SK-N-SH (cell line): Measurements from ENCODE around the gene SPINK8. TPM values are rescaled to one million over a fixed set of nuclear protein-coding genes. Genes with fewer than 3 reads are reported as not detected.

Experiments used
- CTCF ChIA-PET: fragments of 300-600, 350-600 bp; formaldehyde crosslinking; extraction: SDS; loops from one replicate; lab custom pipeline; 2021; lab: Yijun Ruan, JAX
- POLR2A ChIA-PET: fragments of 350-600 bp; sonication (Branson Sonifier 250); formaldehyde crosslinking; extraction: SDS; loops from one replicate; lab custom pipeline; 2020; ENCODE audit warnings: antibody characterized with exemption, inconsistent platforms; lab: Yijun Ruan, JAX
- DNase-seq: peaks from one replicate; pipeline ENCODE4 v3.0.0; 2012
- H2AFZ ChIP-seq: fragments of 200-600 bp; sonication (generic); 2 replicates; pipeline ENCODE4 v1.8.1; 2016; ENCODE audit warnings: antibody characterized with exemption, mild to moderate bottlenecking, low read depth
- H3F3A ChIP-seq: fragments of 200-600 bp; sonication (generic); replicated peaks from 2 replicates; pipeline ENCODE3; 2016; ENCODE audit warnings: antibody characterized with exemption, mild to moderate bottlenecking; ENCODE audit not compliant: insufficient read depth
- H3K27ac ChIP-seq, 2 experiments: fragments of 200-500 bp in 1 of 2; fragments of 200-600 bp in 1 of 2; sonication (Bioruptor generic) in 1 of 2; sonication (generic), shearing (Covaris generic) in 1 of 2; 2 replicates each; pipeline versions ENCODE4 v1.5.1 to v1.6.1; 2014 to 2016; ENCODE audit warnings: low read depth in 2 of 2, inconsistent platforms in 1 of 2, low read length in 1 of 2, mild to moderate bottlenecking in 1 of 2, mixed read lengths in 1 of 2
- H3K27me3 ChIP-seq: fragments of 200-600 bp; sonication (generic), shearing (Covaris generic); 2 replicates; pipeline ENCODE4 v1.6.1; 2016; ENCODE audit warnings: mixed run types; ENCODE audit not compliant: insufficient read depth
- H3K36me3 ChIP-seq, 2 experiments: fragments of 200-500 bp in 1 of 2; fragments of 200-600 bp in 1 of 2; sonication (Bioruptor generic) in 1 of 2; sonication (generic) in 1 of 2; replicated peaks in 1 of 2; 2 replicates each; pipeline versions ENCODE3 to v1.5.1; 2014 to 2016; ENCODE audit warnings: low read length in 1 of 2, mild to moderate bottlenecking in 1 of 2; ENCODE audit not compliant: insufficient read depth in 2 of 2, control insufficient read depth in 1 of 2
- H3K4me1 ChIP-seq, 2 experiments: fragments of 200-500 bp in 1 of 2; fragments of 200-600 bp in 1 of 2; sonication (Bioruptor generic) in 1 of 2; sonication (generic), shearing (Covaris generic) in 1 of 2; 2 replicates each; pipeline versions ENCODE4 v1.5.1 to v1.6.1; 2014 to 2016; ENCODE audit warnings: low read depth in 1 of 2, low read length in 1 of 2, mixed run types in 1 of 2; ENCODE audit not compliant: insufficient read depth in 2 of 2, control insufficient read depth in 1 of 2
- H3K4me2 ChIP-seq: fragments of 200-600 bp; sonication (generic), shearing (Covaris generic); 2 replicates; pipeline ENCODE4 v1.6.1; 2017; ENCODE audit warnings: mixed run types
- H3K4me3 ChIP-seq, 2 experiments: fragments of 200-500 bp in 1 of 2; fragments of 200-600 bp in 1 of 2; sonication (Bioruptor generic) in 1 of 2; sonication (generic), shearing (Covaris generic) in 1 of 2; 2 replicates each; pipeline versions ENCODE4 v1.5.1 to v1.8.1; 2014 to 2016; ENCODE audit warnings: low read depth in 2 of 2, inconsistent platforms in 1 of 2, low read length in 1 of 2, mild to moderate bottlenecking in 1 of 2, mixed read lengths in 1 of 2, moderate library complexity in 1 of 2
- H3K79me2 ChIP-seq: fragments of 200-600 bp; sonication (generic); 2 replicates; pipeline ENCODE4 v1.8.1; 2017; ENCODE audit warnings: mild to moderate bottlenecking; ENCODE audit not compliant: insufficient read depth
- H3K9ac ChIP-seq: fragments of 200-600 bp; sonication (generic); 2 replicates; pipeline ENCODE4 v1.6.1; 2017; ENCODE audit warnings: mixed run types
- H3K9me2 ChIP-seq: fragments of 200-600 bp; sonication (generic); 2 replicates; pipeline ENCODE4 v1.6.1; 2017; ENCODE audit warnings: mixed run types
- H3K9me3 ChIP-seq: fragments of 200-600 bp; sonication (generic); 2 replicates; pipeline ENCODE4 v1.6.1; 2017; ENCODE audit warnings: mixed run types, mild to moderate bottlenecking, moderate library complexity
- H4K20me1 ChIP-seq: fragments of 200-600 bp; sonication (generic); 2 replicates; pipeline ENCODE4 v1.6.1; 2017; ENCODE audit warnings: mild to moderate bottlenecking, mixed run types; ENCODE audit not compliant: insufficient read depth
- ELF1 ChIP-seq: IDR thresholded peaks from 2 replicates; pipeline ENCODE4 v1.4.0; 2012
- EP300 ChIP-seq, 2 experiments: IDR thresholded peaks; 2 replicates each; pipeline versions ENCODE4 v1.4.0 to v1.6.1; 2012; ENCODE audit warnings: borderline replicate concordance in 1 of 2, low read depth in 1 of 2, low read length in 1 of 2
- FOXM1 ChIP-seq: IDR thresholded peaks from 2 replicates; pipeline ENCODE4 v1.4.0; 2012; ENCODE audit warnings: low read depth, mild to moderate bottlenecking
- MEF2A ChIP-seq: IDR thresholded peaks from 2 replicates; pipeline ENCODE4 v1.4.0; 2012; ENCODE audit warnings: low read depth, borderline replicate concordance
- NFIC ChIP-seq: IDR thresholded peaks from 2 replicates; pipeline ENCODE4 v1.4.0; 2012; ENCODE audit warnings: borderline replicate concordance
- NRF1 ChIP-seq: IDR thresholded peaks from 2 replicates; pipeline ENCODE4 v1.6.1; 2012; ENCODE audit warnings: low read depth, mild to moderate bottlenecking, low read length
- POLR2AphosphoS5 ChIP-seq: IDR thresholded peaks from 2 replicates; pipeline ENCODE4 v1.6.1; 2012; ENCODE audit warnings: low read depth, low read length
- RAD21 ChIP-seq: IDR thresholded peaks from 2 replicates; pipeline ENCODE4 v1.6.1; 2012; ENCODE audit warnings: mild to moderate bottlenecking, low read length
- SIN3A ChIP-seq: IDR thresholded peaks from 2 replicates; pipeline ENCODE4 v1.6.1; 2012; ENCODE audit warnings: low read depth, mild to moderate bottlenecking, low read length, moderate library complexity, borderline replicate concordance
- TAF1 ChIP-seq: IDR thresholded peaks from 2 replicates; pipeline ENCODE4 v1.6.1; 2012; ENCODE audit warnings: low read depth, mild to moderate bottlenecking, low read length, moderate library complexity, borderline replicate concordance
- TCF12 ChIP-seq: IDR thresholded peaks from 2 replicates; pipeline ENCODE4 v1.4.0; 2012
- TEAD4 ChIP-seq: IDR thresholded peaks from 2 replicates; pipeline ENCODE4 v1.4.0; 2012; ENCODE audit warnings: mild to moderate bottlenecking, borderline replicate concordance; ENCODE audit not compliant: insufficient read depth
- ZBTB33 ChIP-seq: IDR thresholded peaks from 2 replicates; pipeline ENCODE4 v1.4.0; 2012; ENCODE audit warnings: low read depth, borderline replicate concordance
- WGBS: methylation state at CpG from one replicate; pipeline ENCODE4 v1.1.6; 2017; ENCODE audit warnings: low lambda C conversion rate; 5-methylcytosine and 5-hydroxymethylcytosine counted together
- polyA plus RNA-seq, 3 experiments: library from polyadenylated mRNA; depleted of rRNA; stranded (reverse); fragments of >200 nt; gene quantifications; 2 replicates each; pipeline ENCODE4 v1.2.3, GENCODE V29; 2012
- TF ChIP-seq, protein P1 (sequence below): fragments of 200-600 bp; sonication (generic); IDR thresholded peaks from 2 replicates; pipeline ENCODE4 v1.6.1; 2017; ENCODE audit warnings: antibody characterized with exemption, mild to moderate bottlenecking, moderate library complexity
- TF ChIP-seq, protein P2 (sequence below): fragments of 150-350 bp; IDR thresholded peaks from 2 replicates; pipeline ENCODE4 v1.6.1; 2017; ENCODE audit warnings: antibody characterized with exemption, low read length, low read depth, borderline replicate concordance

SPINK8 gene
- polyA plus RNA-seq, 1 of the 3 experiments (the other 2 are of a cell fraction) = not detected

DNA sequence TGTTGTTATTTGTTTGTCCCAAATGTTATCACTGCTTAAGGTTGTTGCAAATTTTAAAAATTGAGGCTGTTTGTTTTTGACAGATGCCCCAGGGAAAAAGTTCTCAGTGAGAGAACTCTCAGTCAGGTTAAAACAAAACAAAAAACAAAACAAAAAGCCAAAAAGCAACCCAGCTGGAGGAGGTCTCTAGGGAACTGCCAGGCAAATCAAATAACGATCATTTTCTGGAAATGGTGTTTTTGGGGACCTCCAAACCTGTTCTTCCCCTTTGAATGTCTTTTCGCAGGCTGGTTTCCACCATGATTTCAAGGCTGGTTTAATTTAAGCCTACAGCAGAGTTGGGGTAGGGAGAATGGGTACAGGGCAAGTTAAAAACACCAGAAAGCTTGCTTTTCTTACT is 27.2 kb downstream of the SPINK8 start:
- 32% methylated on average over 2 of the region's 2 CpGs for WGBS

More for the DNA sequence above, 27.2 kb downstream of the SPINK8 start:
- peaks cover 0 to 5% of the 10 kb centered on the region in 2 experiments; a peak in 1 of 4 replicates for H3K4me1 ChIP-seq
- no peaks in the 10 kb centered on the region; the same call in 1 of the 2 replicates for H3K27me3 ChIP-seq
- H2AFZ ChIP-seq = no peak overlapping the region
- no peaks in the 10 kb centered on the region for H3F3A ChIP-seq
- H3K4me2 ChIP-seq = no peak overlapping the region
- no peak overlapping the region for H3K27ac ChIP-seq
- no peaks in the 10 kb centered on the region for H3K9me3 ChIP-seq
- no peak for DNase-seq
- H3K9ac ChIP-seq = no peak overlapping the region
- no peaks in the 10 kb centered on the region for H3K36me3 ChIP-seq
- H3K79me2 ChIP-seq = no peaks in the 10 kb centered on the region
- no peak overlapping the region for H3K4me3 ChIP-seq
- ChIA-PET CTCF (interaction anchor here (1.9 kb wide), 1 partner anchor 130 kb away, joined by 8 read pairs; no protein-coding TSS in a partner anchor), POLR2A (no interaction called here)
- no peaks in the 10 kb centered on the region for H4K20me1 ChIP-seq
- H3K9me2 ChIP-seq = no peaks in the 10 kb centered on the region
- no peak for TF ChIP-seq NRF1
- no peak for TF ChIP-seq MEF2A
- TF ChIP-seq, protein P1, sequence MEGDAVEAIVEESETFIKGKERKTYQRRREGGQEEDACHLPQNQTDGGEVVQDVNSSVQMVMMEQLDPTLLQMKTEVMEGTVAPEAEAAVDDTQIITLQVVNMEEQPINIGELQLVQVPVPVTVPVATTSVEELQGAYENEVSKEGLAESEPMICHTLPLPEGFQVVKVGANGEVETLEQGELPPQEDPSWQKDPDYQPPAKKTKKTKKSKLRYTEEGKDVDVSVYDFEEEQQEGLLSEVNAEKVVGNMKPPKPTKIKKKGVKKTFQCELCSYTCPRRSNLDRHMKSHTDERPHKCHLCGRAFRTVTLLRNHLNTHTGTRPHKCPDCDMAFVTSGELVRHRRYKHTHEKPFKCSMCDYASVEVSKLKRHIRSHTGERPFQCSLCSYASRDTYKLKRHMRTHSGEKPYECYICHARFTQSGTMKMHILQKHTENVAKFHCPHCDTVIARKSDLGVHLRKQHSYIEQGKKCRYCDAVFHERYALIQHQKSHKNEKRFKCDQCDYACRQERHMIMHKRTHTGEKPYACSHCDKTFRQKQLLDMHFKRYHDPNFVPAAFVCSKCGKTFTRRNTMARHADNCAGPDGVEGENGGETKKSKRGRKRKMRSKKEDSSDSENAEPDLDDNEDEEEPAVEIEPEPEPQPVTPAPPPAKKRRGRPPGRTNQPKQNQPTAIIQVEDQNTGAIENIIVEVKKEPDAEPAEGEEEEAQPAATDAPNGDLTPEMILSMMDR = no peak
- TF ChIP-seq NFIC = no peak
- no peak for TF ChIP-seq RAD21
- no peak for TF ChIP-seq TEAD4
- TF ChIP-seq FOXM1 = no peak
- TF ChIP-seq, protein P2, sequence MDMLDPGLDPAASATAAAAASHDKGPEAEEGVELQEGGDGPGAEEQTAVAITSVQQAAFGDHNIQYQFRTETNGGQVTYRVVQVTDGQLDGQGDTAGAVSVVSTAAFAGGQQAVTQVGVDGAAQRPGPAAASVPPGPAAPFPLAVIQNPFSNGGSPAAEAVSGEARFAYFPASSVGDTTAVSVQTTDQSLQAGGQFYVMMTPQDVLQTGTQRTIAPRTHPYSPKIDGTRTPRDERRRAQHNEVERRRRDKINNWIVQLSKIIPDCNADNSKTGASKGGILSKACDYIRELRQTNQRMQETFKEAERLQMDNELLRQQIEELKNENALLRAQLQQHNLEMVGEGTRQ = no peak
- TF ChIP-seq TCF12 = no peak
- TF ChIP-seq EP300 (IDR thresholded peaks at IDR 0.05; ENCODE audit: borderline replicate concordance in 1 of 2, low read depth in 1 of 2, low read length in 1 of 2) = no peak
- TF ChIP-seq ELF1 = no peak
- TF ChIP-seq TAF1 = no peak
- no peak for TF ChIP-seq ZBTB33
- no peak for TF ChIP-seq SIN3A
- TF ChIP-seq POLR2AphosphoS5 = no peak
